SK-N-SH treated with all-trans-retinoic acid at 6 μM for 48 hours (cell line): Measurements from ENCODE around the gene CRIP3.

ENCODE experiments used
- ATAC-seq: fragments of 200-7000 bp; cut with Tn5 transposase; 3 replicates; pipeline ENCODE4 v1.9.1; 2020; ENCODE audit warnings: mild to moderate bottlenecking, moderate library complexity
- ARNTL ChIP-seq: fragments of 450-650 bp; formaldehyde crosslinking; IDR thresholded peaks from 2 replicates; pipeline ENCODE4 v1.5.0; 2020; ENCODE audit warnings: low read depth, mild to moderate bottlenecking, moderate library complexity, borderline replicate concordance
- BACH2 ChIP-seq: fragments of 250-450 bp; sonication (Bioruptor Pico); IDR thresholded peaks from 2 replicates; pipeline ENCODE4 v1.9.0; 2021; ENCODE audit warnings: mild to moderate bottlenecking, borderline replicate concordance
- CREB5 ChIP-seq: fragments of 250-450 bp; sonication (Bioruptor Pico); IDR thresholded peaks from 2 replicates; pipeline ENCODE4 v1.5.1; 2020; ENCODE audit warnings: low read depth, mild to moderate bottlenecking, moderate library complexity
- CSDC2 ChIP-seq: fragments of 250-450 bp; sonication (Bioruptor Pico); IDR thresholded peaks from 2 replicates; pipeline ENCODE4 v1.5.0; 2020; ENCODE audit warnings: mild to moderate bottlenecking, moderate library complexity
- GLIS3 ChIP-seq: fragments of 250-450 bp; sonication (Bioruptor Pico); IDR thresholded peaks from 2 replicates; pipeline ENCODE4 v1.5.0; 2020; ENCODE audit warnings: mild to moderate bottlenecking, moderate library complexity
- ISL1 ChIP-seq: fragments of 250-450 bp; sonication (Bioruptor Pico); IDR thresholded peaks from 2 replicates; pipeline ENCODE4 v2.1.2; 2022; ENCODE audit warnings: mild to moderate bottlenecking, moderate library complexity
- OSR1 ChIP-seq: fragments of 250-450 bp; sonication (Bioruptor Pico); IDR thresholded peaks from 2 replicates; pipeline ENCODE4 v1.8.0; 2022; ENCODE audit warnings: moderate library complexity, mild to moderate bottlenecking, inconsistent platforms
- POU6F1 ChIP-seq: fragments of 250-450 bp; sonication (Bioruptor Pico); IDR thresholded peaks from 2 replicates; pipeline ENCODE4 v1.8.0; 2021; ENCODE audit warnings: low read depth, mild to moderate bottlenecking, moderate library complexity, borderline replicate concordance
- PPARA ChIP-seq: fragments of 250-450 bp; sonication (Bioruptor Pico); IDR thresholded peaks from 2 replicates; pipeline ENCODE4 v1.5.0; 2020; ENCODE audit warnings: mild to moderate bottlenecking, borderline replicate concordance
- RARB ChIP-seq: fragments of 250-450 bp; sonication (Bioruptor Pico); IDR thresholded peaks from 2 replicates; pipeline ENCODE4 v1.8.0; 2021; ENCODE audit warnings: mild to moderate bottlenecking, moderate library complexity
- SNAI2 ChIP-seq: fragments of 250-450 bp; sonication (Bioruptor Pico); IDR thresholded peaks from 2 replicates; pipeline ENCODE4 v1.5.0; 2020; ENCODE audit warnings: mild to moderate bottlenecking, moderate library complexity
- TCF4 ChIP-seq: fragments of 250-450 bp; sonication (Bioruptor Pico); IDR thresholded peaks from 2 replicates; pipeline ENCODE4 v1.8.0; 2021; ENCODE audit warnings: mild to moderate bottlenecking, moderate library complexity, borderline replicate concordance
- TOX ChIP-seq: fragments of 250-450 bp; sonication (Bioruptor Pico); IDR thresholded peaks from 2 replicates; pipeline ENCODE4 v1.8.0; 2021; ENCODE audit warnings: mild to moderate bottlenecking, moderate library complexity, borderline replicate concordance
- ZC3H10 ChIP-seq: fragments of 250-450 bp; sonication (Bioruptor Pico); IDR thresholded peaks from 2 replicates; pipeline ENCODE4 v1.5.1; 2021; ENCODE audit warnings: mild to moderate bottlenecking, moderate library complexity
- ZFP30 ChIP-seq: fragments of 450-650 bp; formaldehyde crosslinking; IDR thresholded peaks from 2 replicates; pipeline ENCODE4 v1.5.0; 2022; ENCODE audit warnings: mild to moderate bottlenecking, moderate library complexity
- ZNF565 ChIP-seq: fragments of 450-650 bp; formaldehyde crosslinking; conservative IDR thresholded peaks from 2 replicates; pipeline ENCODE4 v1.5.0; 2020; ENCODE audit warnings: low read depth, mild to moderate bottlenecking, moderate library complexity
- ZNF70 ChIP-seq: fragments of 450-650 bp; formaldehyde crosslinking; IDR thresholded peaks from 2 replicates; pipeline ENCODE4 v1.5.0; 2020; ENCODE audit warnings: mild to moderate bottlenecking, moderate library complexity
- ZNF8 ChIP-seq: fragments of 450-650 bp; formaldehyde crosslinking; IDR thresholded peaks from 2 replicates; pipeline ENCODE4 v1.5.0; 2020; ENCODE audit warnings: mild to moderate bottlenecking, moderate library complexity
- TF ChIP-seq, protein P1 (sequence below): fragments of 250-450 bp; sonication (Bioruptor Pico); IDR thresholded peaks from 2 replicates; pipeline ENCODE4 v1.5.0; 2020; ENCODE audit warnings: mild to moderate bottlenecking, moderate library complexity
- TF ChIP-seq, protein P2 (sequence below): fragments of 250-450 bp; sonication (Bioruptor Pico); IDR thresholded peaks from 2 replicates; pipeline ENCODE4 v1.8.0; 2020; ENCODE audit warnings: mild to moderate bottlenecking, moderate library complexity, borderline replicate concordance

CRIP3 gene

GRCh38 chr6:43263314-43264178 lies 45.1 kb downstream of the CRIP3 start (continued):
- TF ChIP-seq, protein P1, sequence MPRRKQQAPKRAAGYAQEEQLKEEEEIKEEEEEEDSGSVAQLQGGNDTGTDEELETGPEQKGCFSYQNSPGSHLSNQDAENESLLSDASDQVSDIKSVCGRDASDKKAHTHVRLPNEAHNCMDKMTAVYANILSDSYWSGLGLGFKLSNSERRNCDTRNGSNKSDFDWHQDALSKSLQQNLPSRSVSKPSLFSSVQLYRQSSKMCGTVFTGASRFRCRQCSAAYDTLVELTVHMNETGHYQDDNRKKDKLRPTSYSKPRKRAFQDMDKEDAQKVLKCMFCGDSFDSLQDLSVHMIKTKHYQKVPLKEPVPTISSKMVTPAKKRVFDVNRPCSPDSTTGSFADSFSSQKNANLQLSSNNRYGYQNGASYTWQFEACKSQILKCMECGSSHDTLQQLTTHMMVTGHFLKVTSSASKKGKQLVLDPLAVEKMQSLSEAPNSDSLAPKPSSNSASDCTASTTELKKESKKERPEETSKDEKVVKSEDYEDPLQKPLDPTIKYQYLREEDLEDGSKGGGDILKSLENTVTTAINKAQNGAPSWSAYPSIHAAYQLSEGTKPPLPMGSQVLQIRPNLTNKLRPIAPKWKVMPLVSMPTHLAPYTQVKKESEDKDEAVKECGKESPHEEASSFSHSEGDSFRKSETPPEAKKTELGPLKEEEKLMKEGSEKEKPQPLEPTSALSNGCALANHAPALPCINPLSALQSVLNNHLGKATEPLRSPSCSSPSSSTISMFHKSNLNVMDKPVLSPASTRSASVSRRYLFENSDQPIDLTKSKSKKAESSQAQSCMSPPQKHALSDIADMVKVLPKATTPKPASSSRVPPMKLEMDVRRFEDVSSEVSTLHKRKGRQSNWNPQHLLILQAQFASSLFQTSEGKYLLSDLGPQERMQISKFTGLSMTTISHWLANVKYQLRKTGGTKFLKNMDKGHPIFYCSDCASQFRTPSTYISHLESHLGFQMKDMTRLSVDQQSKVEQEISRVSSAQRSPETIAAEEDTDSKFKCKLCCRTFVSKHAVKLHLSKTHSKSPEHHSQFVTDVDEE (CRISPR knock-in tag), result no peak
- TF ChIP-seq OSR1 (CRISPR knock-in tag) (no peak), BACH2 (CRISPR knock-in tag) (no peak), ZNF8 (CRISPR knock-in tag) (no peak), ARNTL (CRISPR knock-in tag) (no peak), ZNF70 (no peak)
- TF ChIP-seq, all 23 proteins: peak for 0

DNA sequence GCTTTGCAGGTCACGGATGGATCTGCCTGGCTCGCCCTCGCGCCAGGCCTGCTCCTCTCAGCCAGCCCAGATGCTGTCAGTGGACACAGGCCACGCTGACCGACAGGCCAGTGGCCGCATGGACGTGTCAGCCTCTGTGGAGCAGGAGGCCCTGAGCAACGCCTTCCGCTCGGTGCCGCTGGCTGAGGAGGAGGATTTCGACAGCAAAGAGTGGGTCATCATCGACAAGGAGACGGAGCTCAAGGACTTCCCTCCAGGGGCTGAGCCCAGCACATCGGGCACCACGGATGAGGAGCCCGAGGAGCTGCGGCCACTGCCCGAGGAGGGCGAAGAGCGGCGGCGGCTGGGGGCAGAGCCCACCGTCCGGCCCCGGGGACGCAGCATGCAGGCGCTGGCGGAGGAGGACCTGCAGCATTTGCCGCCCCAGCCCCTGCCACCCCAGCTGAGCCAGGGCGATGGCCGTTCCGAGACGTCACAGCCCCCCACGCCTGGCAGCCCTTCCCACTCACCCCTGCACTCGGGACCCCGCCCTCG lies 45.8 kb downstream of the CRIP3 start:
- no peak for ATAC-seq
- TF ChIP-seq, protein P2, sequence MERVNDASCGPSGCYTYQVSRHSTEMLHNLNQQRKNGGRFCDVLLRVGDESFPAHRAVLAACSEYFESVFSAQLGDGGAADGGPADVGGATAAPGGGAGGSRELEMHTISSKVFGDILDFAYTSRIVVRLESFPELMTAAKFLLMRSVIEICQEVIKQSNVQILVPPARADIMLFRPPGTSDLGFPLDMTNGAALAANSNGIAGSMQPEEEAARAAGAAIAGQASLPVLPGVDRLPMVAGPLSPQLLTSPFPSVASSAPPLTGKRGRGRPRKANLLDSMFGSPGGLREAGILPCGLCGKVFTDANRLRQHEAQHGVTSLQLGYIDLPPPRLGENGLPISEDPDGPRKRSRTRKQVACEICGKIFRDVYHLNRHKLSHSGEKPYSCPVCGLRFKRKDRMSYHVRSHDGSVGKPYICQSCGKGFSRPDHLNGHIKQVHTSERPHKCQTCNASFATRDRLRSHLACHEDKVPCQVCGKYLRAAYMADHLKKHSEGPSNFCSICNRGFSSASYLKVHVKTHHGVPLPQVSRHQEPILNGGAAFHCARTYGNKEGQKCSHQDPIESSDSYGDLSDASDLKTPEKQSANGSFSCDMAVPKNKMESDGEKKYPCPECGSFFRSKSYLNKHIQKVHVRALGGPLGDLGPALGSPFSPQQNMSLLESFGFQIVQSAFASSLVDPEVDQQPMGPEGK (CRISPR knock-in tag), result no peak
- TF ChIP-seq ZNF565 (CRISPR knock-in tag), result no peak
- TF ChIP-seq CSDC2 (CRISPR knock-in tag), result no peak
- TF ChIP-seq ZNF8 (CRISPR knock-in tag), result no peak
- TF ChIP-seq ZFP30 (CRISPR knock-in tag), result no peak
- no peak for TF ChIP-seq ZC3H10 (CRISPR knock-in tag)
- TF ChIP-seq GLIS3, result no peak
- TF ChIP-seq CREB5, result no peak
- no peak for TF ChIP-seq BACH2 (CRISPR knock-in tag)
- TF ChIP-seq, protein P1 (CRISPR knock-in tag), result no peak
- TF ChIP-seq POU6F1, result no peak
- no peak for TF ChIP-seq ZNF70
- TF ChIP-seq TOX (CRISPR knock-in tag), result no peak
- no peak for TF ChIP-seq SNAI2
- no peak for TF ChIP-seq RARB
- no peak for TF ChIP-seq ARNTL (CRISPR knock-in tag)
- no peak for TF ChIP-seq ISL1 (CRISPR knock-in tag)
- no peak for TF ChIP-seq PPARA (CRISPR knock-in tag)
- no peak for TF ChIP-seq TCF4 (CRISPR knock-in tag)
